Right renal cortex interstitium (tissue), 3 donors: ENCODE measurements around the gene MTCH2. TPM values are rescaled to one million over a fixed set of nuclear protein-coding genes. Genes with fewer than 3 reads are reported as not detected.
A peak's percentile ranks its signal among the peaks of the same experiment; 100 is the strongest.

Source experiments
- DNase-seq, 3 donors: peaks; one replicate each; pipeline ENCODE4 v3.0.0-alpha.2; 2013; ENCODE audit warnings: low read depth in 3 of 3, low spot score in 2 of 3
- polyA plus RNA-seq, 3 donors: library from polyadenylated mRNA; unstranded; fragments of 120-200 nt; gene quantifications; one replicate each; pipeline ENCODE4 v1.2.1, GENCODE V29; 2013; ENCODE audit not compliant: insufficient read length in 3 of 3

MTCH2 gene
- polyA plus RNA-seq, 3 donors: 121 to 136 (median 132) TPM

DNA sequence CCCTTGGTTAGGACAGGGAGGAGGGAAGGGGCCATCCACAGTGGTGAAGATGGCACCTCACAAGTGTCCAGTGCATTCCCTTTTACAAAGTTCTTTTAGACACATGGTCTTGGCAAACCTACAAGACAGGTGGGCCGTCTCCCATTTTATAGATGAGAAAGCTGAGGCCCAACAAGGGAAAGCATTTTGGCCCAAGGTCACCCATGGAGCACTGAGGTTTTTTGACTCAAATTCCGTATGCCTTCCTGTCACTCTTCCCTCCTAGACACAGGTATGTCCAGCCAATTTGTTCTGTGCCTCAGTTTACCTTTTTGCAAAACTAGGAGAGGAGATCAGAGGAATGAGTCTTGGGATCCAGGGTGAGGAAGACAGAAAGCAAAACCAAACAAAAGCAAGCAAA lies 49.4 kb downstream of the MTCH2 start:
- DNase-seq: no peak

DNA sequence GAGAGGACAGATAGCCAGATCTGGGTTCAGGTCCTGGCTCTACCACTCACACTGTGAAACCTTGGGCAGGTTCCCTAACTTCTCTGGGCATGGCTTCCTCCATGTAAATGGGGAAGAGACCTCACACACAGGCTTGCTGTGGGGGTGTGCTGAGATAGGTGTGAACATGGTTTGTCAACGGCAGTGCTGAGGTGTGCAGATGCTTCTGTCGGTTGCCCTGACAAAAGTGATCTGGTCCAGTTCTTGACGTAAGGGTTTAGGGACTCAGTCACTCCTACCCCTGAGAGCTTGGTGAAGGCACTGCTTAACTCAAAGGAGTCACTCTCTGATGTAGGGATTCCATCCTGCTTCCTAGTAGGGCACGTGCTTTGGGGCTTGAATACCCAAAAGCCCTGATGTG lies 50.1 kb downstream of the MTCH2 start:
- DNase-seq: no peak

DNA sequence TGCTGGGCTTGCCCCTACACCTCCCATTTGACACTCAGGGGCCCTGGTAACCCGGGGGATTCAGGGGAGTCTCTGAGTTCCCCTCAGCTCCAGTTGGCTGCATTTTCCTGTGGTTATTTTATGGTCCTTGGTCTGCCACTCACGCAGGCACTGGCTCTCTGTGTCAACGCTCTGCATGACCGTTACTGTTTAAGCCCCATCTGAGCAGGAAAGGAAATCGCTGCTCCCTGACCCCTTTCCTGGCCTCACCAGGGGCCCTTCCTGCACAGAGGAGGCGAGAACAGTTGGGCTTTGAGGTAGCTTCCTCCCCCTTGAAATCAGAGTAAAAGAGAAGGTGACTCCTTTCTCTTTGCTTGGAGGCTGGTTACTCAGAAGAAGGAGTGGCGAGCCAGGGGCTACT lies 50.6 kb downstream of the MTCH2 start:
- no peak for DNase-seq

DNA sequence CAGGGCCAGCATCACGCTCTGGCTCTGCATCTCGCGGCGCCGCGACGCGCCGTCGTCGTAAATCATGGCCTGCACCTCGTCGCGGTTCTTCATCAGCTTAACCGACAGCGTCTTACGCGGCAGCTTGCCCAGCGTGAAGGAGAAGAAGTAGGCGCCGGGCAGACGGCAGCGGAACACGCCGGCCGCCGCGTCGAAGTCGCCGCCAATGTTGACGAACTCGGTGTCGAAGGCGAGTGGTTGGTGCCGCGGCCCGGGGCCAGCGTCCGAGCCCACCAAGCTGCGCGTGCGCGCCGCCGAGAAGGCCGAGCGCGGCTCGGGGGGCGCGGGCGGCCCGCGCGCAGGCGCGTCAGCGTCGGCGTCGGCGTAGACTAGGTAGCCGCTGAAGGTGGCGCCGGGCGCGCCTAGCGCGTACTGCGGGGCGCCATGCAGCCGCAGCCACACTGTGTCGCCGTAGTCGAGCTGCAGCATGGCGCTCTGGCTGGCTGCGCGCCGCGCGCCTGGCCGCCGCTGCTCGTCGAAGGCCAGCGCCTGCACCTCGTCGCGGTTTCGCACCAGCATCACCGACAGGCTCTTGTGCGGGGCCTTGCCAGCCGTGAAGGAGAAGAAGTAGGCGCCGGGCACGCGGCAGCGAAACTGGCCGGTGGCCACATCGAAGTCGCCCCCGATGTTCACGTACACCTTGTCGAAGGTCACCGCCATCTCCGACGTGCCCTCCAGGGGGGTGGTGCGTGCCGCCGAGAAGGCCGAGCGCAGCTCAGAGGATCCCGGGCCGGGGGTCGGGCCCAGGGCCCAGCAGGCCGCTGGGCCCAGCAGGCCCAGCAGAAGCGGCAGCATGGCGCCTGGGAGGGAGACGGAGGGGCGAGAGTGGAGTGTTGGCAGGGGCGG lies 52.1 kb downstream of the MTCH2 start:
- no peak for DNase-seq

DNA sequence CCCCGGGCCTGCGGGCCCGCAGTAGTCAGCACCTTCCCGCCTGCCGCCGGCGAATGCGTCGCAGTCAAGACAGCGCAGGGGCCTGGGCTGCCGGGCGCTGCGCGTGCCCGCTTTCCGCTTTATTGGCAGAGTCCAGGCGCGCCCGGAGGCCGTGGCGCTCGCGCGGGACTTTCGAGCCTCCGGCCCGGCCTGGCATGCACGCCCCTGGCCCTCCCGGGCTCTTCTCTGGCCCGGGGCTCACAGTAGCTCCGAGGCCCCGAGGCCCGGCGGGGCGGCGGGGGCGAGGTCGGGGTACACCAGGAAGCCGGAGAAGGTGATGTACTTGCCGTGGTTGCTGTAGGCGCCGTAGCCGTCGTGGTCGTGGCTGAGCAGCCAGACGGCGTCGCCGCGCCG lies 52.8 kb downstream of the MTCH2 start:
- DNase-seq: no peak

DNA sequence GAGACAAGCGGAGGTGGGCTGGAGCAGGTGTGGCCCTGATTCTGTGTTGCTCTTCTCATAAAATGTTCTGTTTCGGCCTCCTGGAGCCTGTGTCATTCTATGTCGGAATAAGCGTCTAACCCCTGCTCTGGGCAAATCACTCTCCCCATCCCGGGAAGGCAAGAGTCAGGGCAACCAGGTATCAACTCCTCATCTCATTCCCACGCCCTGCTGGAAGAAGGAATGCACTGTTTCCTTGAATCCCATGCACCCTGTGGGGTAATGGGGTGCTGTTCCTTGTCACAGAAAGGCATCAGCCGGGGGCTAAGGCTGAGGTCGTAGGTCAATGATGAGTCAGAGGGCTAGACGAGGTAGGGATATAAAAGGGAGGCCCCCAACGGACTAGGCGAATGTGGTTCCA lies 53.2 kb downstream of the MTCH2 start:
- DNase-seq: no peak

DNA sequence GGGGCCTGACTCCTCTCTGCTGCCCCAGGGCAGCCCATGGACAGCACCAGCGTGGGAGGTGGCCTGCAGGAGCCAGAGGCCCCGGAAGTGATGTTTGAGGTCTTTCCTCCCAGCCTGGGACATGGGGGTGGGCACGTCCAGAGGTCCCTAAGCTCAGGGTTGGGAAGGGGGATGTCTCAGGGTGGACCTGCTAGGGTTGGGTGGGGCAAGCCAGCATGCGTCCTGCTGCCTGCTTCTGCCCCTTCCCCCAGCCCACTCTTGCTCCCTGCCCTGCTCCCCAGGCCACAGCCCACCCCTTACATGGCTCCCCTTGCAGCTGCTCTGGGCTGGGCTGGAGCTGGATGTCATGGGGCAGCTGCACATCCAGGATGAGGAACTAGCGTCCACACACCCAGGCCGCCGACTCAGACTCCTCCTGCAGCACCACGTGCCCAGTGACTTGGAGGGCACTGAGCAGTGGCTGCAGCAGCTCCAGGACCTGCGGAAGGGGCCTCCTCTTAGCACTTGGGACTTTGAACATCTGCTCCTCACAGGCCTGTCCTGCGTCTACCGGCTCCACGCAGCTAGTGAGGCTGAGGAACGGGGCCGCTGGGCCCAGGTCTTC lies 54.5 kb downstream of the MTCH2 start:
- DNase-seq: no peak

DNA sequence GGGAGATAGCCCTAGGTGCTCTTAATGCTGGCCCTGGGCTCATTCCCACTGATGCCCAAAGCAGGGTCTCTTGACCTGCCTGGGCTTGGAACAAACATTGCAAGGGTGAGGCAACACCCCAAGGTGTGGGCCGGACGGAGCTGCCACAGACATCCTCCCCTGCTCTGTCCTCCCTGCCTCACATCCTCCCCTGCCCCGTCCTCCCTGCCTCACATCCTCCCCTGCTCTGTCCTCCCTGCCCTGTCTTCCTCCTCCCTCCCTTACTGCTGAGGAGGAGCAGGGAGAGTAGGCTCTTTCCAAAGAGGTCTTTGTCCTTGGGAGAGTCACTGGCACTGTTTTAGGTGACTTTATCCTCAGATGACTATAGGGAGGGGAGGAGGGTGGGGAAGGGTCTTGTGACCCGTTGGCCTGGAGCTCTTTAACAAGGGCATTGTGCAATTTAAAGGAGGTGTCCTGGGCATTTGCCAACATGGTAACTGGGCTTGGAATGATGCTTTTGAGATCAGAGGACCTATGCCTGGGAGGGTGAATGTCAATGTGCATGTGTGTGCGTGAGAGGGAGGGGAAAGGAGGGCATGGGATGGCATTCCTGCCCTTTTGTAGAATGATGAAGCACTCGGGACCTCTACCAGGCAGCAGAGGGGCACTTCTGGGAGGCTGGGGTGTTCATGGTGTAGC lies 55.2 kb downstream of the MTCH2 start:
- no peak for DNase-seq

DNA sequence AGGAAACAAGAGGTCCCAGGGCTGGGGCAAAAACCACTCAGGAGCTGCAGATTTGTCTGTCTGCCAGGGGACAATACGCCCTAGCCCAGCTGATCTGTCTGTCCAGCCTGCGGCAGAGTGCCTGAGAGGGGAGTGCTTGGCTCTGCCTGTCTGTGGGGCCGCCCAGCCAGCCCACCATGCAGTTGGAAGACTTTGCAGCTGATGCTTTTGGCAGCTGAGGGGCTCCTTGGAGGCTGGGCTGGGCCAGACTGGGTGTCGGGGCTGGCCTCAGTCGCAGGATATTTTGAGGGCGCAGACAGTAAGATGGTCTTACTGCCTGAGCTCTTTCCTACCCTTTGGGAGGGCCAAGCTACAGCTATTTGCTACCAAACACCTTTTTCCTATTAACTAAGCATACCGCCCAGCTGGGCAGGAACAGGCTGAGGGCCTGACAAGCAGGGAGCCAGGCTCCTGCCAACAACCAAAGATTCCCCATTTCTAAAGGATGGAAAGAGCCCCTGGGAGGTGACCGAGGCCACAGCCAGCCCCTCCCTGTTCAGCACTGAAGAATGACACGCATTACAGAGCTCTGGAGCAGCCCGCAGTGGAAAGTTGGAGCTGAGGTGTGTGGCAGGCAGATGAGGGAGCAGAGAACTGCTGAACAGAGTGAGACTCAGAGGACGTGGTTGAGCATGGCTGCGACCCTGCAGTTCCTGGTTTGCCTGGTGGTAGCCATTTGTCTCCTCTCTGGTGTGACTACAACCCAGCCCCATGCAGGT lies 56.1 kb downstream of the MTCH2 start, which contains the start of gene FAM180B:
Gene FAM180B (plus strand): TSS at position 581 of the 758 bp plus-strand sequence. CDS start 91 bp downstream, at position 672.
- no peak for DNase-seq

DNA sequence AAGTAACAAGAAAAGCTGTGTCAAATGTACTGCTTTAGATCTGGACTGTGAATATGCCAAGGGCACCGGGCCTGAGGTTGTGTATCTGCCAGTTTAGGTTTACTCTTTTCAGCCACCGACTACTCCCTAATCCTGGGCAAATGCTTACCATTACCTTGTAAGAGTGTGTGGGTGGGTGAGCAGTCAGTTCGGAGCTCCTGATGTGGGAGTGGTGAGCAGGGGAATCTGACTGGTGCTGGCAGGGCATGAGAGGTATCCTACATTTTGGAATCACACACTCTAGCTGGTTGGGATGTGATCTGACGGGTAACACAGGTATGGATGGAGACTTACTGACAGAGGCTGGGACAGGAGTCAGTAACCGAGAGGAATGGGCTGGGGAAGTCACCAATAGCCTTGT lies 58.5 kb downstream of the MTCH2 start:
- no peak for DNase-seq

DNA sequence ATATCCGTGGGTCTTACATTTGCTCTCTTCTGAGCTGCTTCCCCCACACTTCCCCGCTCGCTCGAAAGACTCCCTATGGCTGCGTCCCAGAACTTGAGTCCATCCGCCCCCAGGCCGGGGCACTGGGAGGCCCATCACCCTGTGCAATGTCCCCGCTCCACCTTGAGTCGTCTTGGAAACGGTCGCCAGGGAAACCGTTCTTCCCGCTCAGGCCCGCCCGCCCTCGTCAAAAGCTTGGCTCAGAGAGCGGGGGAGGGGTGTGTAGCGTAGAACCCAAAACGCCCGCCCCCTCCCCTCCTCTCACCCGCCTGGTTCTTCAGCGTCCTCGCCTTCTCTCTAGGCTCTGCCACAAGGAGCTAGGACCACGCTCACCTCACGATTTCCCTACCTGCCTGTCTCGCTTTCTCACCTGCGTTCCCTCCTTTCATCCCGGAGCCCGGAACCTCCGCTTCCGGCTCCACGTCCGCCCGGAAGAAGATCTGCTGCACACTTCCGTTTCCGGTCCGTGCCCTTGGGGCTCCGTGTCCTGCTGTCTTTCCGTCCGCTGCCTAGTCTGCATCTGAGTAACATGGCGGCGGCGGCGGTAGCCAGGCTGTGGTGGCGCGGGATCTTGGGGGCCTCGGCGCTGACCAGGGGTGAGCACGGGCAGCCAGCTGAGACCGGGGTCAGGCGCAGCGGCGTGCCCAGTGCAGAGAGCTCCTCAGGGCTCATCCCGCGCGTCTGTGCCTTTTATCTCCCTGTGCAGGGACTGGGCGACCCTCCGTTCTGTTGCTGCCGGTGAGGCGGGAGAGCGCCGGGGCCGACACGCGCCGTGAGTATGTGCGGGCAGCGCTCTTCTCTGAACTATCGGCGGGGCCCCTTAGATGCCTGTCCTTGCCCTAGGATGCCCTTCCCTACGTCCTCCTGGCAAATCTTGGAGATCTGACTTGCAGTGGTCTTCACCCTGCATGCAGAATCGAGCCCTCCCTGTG lies 63.5 kb downstream of the MTCH2 start, which contains the start of the genes KBTBD4 and NDUFS3:
Gene KBTBD4 (minus strand): TSS at position 447 of the 971 bp plus-strand sequence. CDS start 19 bp downstream, at position 428.
Gene NDUFS3 (plus strand): TSS at position 551 of the 971 bp plus-strand sequence. CDS start 18 bp downstream, at position 569.
- DNase-seq: peak; percentile 87 to 92 (median 89)

DNA sequence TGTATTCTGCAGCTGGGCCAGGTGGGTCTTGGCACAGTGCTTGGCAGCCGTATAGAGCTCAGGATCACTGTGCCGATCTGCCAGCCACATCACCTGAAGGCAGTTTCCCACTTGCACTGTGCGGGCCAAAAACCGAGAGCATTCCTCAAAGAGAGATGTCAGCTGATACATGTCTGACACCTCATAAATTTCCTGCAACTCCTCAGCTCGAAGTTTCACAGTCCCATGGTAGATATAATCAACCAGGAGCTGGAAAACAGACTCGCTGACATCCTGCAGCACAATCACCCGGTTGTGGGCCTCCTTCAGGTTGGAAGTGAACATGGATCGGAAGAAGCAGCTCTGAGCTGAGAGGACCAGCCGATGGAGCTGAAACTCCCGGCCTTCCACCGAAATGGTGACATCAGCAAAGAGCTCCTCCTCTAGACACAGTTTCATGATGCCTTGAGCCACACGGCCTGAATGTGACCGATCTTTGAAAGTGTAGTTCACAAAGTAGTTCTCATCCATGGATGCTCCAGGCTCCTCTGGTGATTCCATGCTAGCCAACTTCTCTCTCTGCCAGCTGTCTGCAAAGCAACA lies 64.8 kb downstream of the MTCH2 start:
- no peak for DNase-seq

DNA sequence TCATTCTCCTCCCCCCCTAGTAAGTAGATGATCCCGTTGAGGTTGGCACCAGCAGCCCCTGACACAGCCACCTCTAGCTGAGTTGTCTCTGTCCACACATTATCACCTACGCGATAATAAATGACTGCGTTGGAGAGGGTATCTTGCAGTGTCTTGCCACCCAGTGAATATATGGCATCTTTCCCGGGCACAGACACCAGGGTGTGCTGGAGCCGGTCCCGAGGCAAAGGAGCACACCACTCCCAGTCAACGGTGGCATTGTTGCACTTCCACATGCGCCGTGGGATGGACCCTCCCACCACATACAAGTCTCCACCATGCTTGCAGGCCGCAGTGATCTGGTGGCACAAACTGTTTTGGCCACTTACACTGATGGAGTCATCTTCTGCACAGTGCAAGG lies 69.0 kb downstream of the MTCH2 start:
- no peak for DNase-seq

DNA sequence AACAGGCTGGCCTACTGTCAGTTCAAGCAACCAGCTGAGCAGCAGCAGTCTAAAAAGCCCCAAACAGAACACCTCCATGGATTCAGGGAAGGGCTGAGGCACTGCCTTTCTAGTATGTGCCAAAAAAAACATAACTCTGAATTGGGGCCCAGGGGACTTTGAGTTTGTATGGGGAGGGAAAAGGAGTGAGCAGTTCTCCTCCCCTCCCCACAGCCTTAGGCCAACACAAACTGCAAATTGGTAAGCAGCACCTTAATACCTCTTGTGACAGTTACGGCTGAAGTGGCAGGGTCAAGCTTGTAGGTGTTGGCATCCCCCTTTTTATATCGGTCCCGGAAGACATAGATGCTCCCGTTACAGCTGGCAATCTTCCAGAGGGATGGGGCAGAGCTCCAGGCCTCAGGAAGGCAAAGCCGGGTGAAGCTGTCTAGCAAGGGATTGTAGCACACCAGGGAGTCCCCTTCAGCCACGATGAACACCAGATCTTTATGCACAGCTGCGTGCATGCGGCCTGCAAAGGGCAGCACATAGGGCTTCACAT lies 69.6 kb downstream of the MTCH2 start:
- DNase-seq: no peak

DNA sequence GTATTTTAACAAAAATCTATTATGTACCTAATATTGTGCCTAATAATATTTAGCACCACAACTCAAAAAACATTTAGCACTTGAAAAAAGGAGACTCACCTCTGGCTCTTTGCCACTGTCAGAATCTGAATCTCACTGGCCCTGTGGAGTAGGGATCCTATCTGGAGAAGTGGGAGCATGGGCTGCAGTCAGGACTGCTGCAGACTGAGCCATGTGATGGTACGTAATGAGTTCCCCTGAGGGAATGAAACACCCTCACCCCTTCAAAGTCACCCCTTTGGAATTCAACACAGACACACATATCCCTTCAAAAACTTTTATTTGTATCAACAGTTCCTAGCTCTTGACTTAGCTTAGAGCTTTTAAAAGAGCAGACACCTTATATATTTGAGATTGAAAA lies 70.5 kb downstream of the MTCH2 start:
- no peak for DNase-seq

DNA sequence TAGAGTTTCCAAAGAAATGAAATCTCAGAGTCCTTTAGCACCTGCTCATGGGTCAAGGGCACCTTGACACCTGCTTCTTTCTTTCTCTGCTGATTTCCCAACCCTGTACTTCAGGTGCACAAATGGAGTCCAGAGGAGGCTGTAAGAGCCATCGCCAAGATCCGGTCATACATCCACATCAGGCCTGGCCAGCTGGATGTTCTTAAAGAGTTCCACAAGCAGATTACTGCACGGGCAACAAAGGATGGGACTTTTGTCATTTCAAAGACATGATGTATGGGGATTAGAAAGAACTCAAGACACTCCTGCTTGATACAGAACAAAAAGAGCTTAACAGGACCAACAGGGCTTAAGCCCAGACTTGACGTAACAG lies 71.0 kb downstream of the MTCH2 start:
- no peak for DNase-seq

DNA sequence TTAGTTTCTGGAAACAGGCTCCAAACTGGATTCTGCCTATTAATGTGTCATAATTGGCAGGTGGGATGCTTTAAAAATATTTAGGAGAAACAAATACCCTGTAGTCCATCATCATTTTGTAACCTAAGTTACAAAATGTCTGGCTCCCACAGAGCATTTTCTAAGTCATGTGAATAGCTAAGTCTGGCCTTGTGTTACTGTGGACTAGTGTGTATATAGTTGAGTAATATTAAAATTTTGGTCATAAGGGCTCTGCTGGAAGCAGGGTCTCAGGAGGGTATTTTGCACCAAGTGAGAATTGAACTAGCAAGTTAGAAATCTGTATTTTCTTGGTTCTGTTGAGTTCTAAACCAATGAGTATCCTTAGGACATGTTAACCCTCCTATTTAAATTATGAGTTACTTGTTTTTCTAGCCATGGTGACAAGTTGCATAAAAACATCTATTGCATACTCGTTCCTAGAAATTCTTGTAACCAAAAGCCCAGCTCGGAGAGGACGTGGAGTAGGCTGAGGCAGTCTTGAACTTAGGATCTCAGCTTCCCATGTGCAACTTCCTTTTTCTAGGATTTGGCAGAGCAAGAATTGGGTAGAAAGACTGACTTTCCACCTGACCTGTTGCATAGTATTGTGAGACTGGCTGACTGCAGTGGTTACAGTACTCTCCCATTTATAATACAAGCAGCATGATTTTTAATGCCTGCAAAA lies 71.6 kb downstream of the MTCH2 start:
- DNase-seq: no peak

DNA sequence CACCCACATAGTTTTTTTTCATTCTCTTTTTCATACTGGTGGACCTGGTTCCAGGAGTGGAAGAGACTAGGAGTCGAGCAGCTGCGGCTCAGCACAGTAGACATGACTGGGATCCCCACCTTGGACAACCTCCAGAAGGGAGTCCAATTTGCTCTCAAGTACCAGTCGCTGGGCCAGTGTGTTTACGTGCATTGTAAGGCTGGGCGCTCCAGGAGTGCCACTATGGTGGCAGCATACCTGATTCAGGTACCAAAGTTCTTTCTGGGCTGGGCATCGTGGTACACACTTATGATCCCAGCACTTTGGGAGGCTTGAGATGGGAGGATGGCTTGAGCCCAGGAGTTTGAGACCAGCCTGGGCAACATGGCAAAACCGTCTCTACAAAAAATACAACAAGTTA lies 72.7 kb downstream of the MTCH2 start:
- no peak for DNase-seq
